TTC549 (cell line): ENCODE measurements around the gene SDF4.
"Not testable (repeated sequence)": the region's sequence is repeated elsewhere in the genome, so short reads cannot be mapped to it uniquely, and the experiment has no call there.

Experiments used
- FAIRE-seq: peaks from 2 replicates; lab custom pipeline; 2012; peaks lifted over from hg19 to GRCh38; lab: Jason Lieb, UNC

Gene SDF4

DNA sequence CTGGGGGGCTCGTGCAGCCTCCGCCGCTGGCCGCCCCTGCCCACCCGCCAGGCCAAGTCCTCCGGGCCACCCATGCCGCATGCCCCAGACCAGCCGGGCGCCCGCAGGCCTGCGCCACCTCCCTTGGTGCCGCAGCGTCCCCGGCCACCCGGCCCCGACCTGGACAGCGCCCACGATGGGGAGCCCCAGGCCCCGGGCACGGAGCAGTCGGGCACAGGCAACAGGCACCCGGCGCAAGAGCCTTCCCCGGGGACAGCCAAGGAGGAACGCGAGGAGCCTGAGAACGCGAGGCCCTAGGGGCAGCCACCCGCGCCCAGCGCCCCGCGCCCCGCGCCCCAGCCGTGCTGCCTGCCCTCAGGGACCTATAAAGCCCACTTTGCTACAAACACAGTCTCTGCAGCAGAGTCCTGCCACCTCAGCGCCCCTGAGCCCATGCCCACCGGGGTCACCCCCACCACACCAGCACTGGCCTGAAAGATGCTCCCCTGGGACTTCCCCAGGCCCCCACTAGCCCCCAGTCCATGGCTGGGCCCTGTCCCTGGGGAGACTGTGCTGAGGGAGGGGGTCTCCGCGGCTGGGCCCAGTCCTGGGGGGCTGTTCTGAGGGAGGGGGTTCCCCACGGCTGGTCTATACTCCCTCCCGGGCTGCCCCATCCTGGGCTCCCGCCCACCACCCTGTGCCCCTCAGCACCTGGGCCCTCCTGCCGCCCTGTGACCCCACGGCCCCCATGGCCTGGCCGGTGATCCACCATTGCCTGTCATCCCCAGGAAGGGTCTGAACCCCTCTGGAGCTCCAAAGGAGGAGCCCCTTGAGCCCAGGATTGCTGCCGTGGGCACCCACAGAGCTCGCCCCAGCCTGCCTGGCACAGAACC is 34.0 kb downstream of the SDF4 start:
- no peak for FAIRE-seq

DNA sequence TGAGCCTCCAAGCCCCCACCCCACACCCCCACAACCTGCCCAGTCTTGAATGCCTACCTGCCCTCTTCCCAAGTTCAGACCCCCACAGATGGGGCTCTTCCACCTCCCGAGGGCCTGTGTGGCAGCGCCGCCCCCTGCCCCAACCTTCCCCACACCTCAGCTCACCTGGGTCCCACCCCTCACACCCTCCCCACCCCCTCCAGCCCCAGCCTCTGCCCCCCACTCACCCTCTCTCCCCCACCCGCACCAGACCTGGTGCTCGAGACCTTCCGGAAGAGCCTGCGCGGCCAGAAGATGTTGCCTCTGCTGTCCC is 34.7 kb downstream of the SDF4 start:
- FAIRE-seq, result no peak

DNA sequence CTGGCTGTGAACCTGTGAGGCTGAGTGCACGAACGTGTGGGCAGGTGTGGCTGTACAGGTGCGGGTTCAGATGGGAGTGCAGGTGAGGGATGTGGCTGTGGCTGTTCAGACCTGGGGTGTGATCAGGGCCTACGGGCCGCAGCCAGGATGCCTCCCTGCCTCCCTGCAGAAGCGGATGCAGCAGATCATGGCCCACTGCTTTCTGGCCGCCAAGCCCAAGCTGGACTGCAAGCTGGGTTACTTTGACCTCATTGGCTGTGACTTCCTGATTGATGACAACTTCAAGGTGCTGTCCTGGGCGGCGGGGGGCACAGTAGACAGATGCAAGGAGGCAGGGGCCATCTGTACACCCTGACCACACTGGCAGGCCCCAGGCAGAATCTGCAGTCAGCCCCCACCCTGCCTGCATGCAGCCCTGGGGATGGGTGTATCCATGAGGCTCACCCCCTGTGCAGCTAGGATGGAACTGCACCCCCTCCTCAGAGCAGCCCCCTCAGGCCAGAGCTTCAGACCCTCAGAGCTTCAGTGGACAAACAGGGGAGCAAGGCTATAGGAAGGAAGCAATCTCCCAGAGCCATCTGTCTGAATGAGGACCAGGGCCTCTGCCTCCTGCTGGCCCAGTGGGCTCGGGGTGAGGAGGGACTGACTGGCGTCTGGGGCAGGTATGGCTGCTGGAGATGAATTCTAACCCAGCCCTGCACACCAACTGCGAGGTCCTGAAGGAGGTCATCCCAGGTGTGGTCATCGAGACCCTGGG is 35.2 kb downstream of the SDF4 start:
- FAIRE-seq, result no peak

GRCh38 chr1:1195726-1196125 is 36.1 kb downstream of the SDF4 start:
- not testable (repeated sequence) for FAIRE-seq

- FAIRE-seq, result no peak
Observed at GRCh38 chr1:1194723-1195122, 37.1 kb downstream of the SDF4 start.

GRCh38 chr1:1191734-1192133 is 40.1 kb downstream of the SDF4 start:
- FAIRE-seq, result no peak

GRCh38 chr1:1189111-1189510 is 42.7 kb downstream of the SDF4 start:
- no peak for FAIRE-seq

- no peak for FAIRE-seq
Observed at GRCh38 chr1:1187938-1188337, 43.9 kb downstream of the SDF4 start.

DNA sequence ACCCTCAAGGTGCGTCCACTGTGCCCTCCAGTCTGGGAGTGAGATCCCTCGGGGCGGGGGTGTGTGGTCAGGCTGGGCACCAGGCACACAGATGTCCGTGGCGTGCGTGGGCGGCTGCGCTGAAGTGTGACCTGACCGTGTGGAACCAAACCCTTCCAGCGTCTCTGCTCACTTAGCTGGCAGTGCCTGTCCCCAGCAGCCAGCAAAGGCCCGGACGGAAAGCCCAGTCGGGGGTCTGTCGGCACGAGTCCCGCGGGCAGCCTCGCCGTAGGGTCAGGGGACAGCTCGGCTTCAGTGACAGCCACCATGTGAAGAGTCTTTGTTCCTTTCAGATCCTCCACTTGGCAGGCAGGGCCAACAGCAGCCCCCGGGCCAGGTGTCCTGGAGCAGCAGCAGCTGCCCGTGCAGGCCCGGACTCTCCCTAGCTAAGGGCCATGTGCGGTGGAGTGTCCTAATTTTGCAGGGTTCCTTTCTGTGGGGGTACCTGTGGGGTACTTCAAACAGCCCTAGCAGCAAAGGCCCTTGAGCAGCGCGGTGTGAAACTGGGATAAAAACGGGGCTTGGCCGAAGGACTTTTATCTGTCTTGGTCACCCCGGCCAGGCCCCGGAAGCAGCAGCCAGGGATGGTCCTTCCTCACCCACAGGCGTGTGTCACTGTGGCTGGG is 46.6 kb downstream of the SDF4 start:
- no peak for FAIRE-seq

DNA sequence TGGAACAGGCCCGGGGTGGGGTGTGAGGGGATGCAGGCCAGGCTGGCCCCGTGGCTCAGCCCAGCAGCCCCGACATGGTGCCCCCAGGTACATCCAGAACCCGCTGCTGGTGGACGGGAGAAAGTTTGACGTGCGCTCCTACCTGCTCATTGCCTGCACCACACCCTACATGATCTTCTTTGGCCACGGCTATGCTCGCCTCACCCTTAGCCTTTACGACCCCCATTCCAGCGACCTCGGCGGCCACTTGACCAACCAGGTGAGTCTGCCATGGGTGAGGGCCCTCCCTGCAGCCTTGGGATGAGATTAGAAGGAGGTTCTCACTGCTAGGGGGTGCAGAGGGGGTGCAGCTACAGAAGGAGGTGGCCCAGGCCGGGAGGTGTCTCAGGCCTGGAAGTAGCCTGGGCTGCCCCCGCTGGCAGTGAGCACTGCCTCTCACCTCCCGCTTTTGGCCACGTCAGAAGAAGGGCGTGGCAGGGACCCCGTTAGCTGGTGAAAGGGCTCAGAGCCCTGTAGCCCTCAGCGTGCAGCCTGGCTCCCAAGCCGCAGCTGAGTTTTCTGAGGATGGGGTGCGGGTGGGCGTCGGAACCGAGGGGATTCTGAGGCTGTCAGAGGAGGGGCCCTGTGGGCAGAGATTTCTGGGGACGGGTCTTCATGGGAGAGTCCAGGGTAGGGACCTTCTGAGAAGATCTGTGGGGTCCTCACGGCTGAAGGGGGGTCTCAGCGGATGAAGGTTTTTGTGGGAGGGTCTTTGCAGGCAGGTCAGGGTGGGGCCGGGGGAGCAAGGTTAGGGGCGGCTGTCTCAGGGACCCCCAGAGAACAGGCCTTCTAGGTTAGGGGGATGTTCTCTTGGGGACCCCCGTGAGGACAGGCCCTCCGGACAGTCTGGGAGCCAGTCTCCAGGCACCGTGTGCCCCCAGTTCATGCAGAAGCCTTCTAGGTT is 47.7 kb downstream of the SDF4 start:
- no peak for FAIRE-seq

GRCh38 chr1:1183221-1183747 is 48.5 kb downstream of the SDF4 start:
- no peak for FAIRE-seq

- no peak for FAIRE-seq
Observed at GRCh38 chr1:1182491-1183220, 49.1 kb downstream of the SDF4 start.

- no peak for FAIRE-seq
Observed at GRCh38 chr1:1181938-1182410, 49.8 kb downstream of the SDF4 start.

- no peak for FAIRE-seq
Observed at GRCh38 chr1:1181129-1181937, 50.5 kb downstream of the SDF4 start.

DNA sequence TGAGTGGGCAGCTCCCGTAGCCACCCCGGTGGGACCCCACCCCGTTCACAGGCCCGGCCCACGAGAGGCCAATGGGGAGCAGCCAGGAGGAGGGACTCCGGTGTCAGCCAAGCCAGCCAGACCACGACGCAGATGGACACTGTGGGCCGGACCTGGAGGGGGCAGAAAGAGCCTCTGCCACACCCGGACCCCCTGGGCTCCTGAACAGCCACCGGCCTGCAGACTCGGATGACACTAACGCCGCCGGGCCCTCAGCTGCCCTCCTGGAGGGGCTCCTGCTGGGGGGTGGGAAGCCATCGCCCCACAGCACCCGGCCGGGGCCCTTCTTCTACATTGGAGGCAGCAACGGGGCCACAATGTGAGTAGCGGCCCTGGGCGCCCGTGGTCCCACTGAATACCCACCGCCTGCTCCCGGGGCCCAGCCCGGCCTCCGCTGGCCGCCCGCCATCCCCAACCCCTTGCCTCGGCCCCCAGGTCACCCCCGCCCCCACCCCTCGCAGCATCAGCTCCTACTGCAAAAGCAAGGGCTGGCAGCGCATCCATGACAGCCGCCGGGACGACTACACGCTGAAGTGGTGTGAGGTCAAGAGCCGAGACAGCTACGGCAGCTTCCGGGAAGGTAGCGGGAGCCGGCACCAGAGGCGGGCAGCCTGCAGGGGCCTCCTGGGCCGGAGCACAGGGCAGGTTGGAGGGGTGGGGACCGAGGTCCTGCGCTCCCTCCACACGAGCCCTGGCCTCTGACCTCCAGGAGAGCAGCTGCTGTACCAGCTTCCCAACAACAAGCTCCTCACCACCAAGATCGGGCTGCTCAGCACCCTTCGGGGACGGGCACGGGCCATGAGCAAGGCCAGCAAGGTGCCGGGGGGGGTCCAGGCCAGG is 51.6 kb downstream of the SDF4 start:
- FAIRE-seq, result no peak

DNA sequence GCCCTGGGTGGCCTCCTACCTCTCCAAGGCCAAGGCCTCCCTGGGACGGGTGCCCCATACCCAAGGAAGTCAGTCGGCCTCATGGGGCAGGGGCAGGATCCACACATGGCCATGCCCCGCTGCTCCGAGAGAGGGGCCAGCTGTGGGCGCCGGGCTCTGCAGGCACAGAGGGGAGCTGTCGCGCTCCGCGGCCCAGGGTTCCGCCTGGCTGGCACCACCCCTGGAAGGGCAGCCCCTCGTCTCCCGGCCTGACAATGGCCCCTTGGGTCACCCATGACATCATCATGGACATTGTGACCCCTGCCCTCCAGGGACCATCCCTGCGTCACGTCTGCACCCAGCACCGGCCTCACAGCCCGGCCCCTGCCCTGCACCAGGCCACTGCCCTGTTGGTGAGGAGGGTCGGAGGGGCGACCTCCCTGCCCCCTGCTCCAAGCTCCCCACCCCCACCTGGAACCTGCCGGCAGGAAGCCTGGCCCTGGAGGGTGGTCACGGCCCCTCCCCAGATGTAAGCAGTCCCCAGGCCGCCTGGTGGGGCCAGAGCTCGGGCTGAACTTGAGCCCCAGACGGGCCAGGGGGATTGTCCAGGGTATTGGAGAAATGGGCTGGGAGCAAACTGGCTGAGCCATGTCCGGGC is 52.3 kb downstream of the SDF4 start:
- FAIRE-seq, result no peak

GRCh38 chr1:1178794-1179331 is 52.9 kb downstream of the SDF4 start:
- FAIRE-seq, result no peak
